Measurements from ENCODE around the gene DCDC2C.
A peak's percentile ranks its signal among the peaks of the same experiment; 100 is the strongest.

The DCDC2C gene

DNA sequence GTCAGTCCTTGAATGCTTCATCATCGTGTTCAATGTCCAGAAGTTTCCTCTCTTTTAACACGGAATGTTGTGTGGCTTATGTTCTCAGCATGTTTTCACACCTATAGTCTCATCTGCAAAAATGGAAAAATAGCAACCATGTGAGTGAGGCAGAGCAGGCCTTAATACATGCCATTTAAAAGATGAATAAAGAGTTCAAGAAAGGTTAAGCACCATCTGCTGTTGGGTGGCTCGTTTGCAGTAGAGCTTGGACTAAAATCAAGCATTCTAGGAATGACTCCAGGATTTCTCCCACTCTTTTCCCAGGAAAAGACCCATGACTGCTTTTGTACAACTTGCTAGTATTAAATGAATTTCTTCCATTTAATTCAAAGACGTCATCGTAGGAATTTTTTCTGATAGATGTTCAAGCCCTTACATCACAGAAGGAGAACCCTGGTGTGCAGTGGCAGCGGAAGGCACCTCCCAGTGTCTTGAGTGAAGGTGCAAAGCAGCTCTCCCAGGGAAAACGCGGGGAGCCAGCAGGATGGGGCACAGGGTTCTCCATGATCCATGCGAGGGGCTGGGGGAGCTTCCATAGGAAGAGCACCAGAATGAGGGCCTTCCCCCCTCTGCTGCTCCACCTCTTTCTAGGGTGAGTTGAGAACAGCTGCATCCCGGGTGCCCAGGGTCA is 9.6 kb downstream of the DCDC2C start:
- no peak for DNase-seq

DNA sequence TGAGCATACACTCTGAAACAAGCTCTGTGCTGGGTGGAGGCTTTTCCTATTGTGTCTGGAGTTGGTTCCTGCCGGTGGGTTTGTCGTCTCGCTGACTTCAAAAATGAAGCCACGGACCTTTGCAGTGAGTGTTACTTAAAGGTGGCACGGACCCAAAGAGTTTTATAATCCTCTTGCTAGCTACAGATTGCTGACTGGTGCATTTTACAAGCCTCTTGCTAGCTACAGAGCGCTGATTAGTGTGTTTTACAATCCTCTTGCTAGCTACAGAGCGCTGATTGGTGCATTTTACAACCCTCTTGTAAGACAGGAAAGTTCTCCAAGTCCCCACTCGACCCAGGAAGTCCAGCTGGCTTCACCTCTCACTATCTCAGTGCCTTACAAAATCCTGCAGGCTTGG is 15.3 kb downstream of the DCDC2C start:
- DNase-seq = no peak

DNA sequence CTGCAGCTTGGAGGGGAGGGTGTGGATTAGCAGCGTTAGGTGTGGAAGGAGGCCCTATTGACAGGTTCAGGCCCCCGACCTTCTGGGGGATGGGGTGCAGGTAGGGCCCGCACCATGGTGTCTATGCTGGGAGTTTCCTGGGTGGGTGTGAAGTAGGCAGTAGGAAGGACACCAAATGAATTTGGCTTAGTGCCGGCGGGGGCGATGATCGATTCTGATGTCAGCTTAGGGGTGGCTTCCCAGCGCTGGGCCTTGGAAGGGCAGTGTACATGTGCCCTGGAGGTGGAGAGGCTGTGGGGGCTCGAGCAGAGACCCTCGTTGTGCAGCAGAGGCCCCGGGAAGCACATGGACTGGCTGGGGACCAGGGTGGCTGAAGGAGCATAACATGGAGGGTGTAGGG is 21.6 kb downstream of the DCDC2C start:
- no peak for DNase-seq

DNA sequence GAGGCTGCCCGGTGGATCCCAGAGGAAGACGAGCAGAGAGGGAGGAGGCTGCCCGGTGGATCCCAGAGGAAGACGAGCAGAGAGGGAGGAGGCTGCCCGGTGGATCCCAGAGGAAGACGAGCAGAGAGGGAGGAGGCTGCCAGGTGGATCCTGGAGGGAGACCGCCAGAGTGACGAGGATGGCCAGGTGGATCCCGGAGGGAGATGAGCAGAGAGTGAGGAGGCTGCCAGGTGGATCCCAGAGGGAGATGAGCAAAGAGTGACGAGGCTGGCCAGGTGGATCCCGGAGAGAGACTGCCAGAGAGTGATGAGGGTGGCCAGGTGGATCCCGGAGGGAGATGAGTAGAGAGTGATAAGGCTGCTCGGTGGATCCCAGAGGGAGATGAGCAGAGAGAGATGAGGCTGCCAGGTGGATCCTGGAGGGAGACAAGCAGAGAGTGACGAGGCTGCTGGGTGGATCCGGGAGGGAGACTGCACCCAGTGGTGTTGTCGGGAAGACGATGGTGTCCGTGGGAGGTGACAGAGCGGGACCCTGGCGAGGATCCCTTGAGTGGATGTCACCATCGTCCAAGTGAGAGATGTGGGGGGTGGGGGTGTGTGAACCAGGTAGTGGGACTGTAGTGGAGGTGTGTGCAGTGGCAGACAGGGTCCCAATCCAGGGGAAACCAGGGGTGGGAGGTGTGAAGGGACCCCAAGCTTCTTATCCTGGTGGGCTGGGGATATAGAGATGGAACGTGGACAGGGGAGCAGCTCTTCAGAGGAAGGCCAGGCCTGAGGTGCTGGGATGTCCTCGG is 22.3 kb downstream of the DCDC2C start:
- DNase-seq = no peak

DNA sequence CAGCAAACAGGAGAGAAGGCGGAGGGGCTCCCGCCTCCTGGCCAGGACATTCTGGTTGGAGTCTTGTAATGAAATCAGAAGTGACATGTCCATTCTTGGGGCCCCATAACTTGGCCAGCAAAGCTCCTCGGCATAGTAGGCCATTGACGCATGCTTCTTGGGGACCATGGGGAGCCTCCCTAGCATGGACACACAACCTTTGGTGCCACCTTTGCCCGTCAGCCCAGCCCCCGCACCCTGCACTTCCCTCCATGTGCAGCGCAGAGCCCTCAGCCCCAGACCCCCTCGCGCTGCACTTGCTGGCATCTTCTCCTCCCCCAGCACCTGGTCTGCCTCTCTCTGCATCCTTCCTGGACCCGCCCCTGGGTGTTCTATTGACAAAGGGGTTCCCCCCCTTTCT is 23.1 kb downstream of the DCDC2C start:
- no peak for DNase-seq

DNA sequence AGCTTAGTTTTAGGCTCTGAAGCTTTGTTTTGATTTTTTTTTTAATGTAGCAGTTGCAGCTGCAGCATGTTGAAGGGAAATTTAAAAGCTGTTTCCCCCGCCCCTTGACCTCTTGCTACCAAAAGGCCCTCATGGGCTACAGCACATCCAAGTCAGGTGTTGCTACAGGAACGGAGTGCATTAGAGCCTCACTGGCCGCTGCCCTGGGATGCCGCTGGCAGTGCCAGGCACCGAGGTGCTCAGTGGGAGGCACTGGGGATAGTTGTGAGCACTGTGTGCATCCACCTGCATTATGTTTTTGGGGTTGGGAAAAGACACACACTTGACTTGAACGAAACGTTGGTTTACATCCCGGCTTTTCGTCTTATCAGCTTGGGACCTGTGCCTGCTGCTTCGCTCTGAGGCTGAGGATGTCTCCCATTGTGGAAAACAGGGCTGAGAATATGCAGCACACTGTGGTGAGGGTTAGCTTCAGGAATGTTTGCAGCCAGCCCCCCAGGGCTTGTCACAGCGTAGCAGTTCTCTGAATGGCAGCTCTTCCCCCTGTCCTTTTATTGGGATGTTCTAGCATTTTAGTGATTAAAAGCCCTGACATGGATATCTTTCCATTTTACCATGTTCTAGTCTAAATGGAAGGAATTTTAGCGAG is 24.1 kb downstream of the DCDC2C start:
- no peak for DNase-seq

DNA sequence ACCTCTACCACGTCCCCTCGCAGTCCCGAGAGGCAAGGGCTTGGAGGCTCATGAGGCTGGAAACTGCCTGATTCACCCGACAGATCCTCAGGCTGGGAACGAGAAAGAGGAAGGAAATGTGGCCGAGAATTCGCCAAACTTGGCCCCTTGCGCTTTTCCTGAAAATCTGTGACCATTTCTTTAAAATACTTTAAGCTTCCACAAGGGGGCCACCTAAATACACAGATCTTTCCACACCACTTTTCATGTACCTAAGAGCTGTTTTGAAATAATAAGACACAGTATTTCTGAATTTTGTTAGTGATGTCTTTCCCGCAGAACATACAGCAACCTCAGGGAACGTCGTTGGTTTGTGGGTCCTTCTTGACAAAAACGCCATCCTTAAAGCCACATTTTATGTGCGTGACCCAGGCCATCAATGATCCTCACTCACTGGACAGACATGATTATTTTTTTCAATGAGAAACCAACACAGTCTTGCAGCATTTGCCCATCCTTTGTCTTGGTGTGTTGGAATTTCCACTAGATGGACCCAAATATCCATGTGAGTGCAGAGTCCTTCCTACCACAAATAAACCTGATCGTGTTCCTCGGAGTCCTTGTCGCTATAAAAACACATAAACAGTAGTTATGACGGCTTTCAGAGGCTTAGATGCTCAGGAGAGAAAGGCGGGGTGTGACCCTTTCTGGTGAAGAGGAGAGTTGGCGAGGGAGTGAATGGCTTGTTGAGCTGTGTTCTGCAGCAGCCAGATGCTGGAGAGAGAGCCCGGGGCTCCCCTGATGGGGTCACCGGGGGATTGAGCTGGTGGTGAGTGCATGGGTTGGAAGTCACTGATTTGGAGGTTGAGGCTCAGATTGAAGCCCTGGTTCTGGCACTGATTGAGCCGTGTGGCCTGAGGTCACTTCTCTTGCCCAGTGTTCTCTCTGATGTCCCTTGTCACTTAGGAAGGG is 25.0 kb downstream of the DCDC2C start:
- DNase-seq = peak in 1 of 2 experiments; percentile 29

DNA sequence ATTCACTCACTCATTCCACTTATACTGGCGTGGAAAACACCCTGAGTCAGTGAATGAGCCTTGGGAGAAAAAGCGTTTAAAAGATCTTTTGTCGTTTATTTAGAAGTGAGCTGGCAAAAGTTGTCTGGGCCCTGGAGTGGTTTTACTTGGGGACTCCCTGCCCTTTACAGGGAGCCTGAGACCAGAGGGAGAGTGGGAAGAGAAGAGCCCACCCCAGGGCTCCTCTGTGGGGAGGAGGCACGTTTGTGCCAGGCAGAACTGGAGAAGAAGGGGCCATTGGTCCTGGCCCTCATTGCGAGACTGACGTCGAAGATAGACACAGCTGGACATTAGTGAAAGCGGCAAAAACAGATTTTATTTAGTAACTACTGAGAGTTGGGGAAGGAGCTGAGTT is 25.7 kb downstream of the DCDC2C start:
- no peak for DNase-seq

DNA sequence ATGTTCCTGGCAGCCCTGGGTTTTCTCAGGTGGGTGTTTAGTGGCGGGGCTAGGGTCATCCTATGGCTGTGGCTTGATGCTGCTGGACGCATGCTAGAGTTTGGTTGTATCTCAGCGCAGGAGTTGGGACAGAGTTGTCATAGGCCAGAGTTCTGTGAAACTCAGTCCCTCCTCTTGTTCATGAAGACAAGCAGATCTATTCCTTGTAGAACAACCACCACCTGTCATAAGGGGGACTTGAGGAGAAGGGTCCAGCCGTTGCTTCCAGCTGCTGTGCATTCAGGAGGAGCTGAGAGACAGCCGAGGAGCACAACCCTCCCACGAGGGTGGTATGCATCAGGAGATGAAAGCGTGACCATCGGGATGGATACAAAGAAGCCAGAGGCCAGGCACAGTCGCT is 26.4 kb downstream of the DCDC2C start:
- no peak for DNase-seq

DNA sequence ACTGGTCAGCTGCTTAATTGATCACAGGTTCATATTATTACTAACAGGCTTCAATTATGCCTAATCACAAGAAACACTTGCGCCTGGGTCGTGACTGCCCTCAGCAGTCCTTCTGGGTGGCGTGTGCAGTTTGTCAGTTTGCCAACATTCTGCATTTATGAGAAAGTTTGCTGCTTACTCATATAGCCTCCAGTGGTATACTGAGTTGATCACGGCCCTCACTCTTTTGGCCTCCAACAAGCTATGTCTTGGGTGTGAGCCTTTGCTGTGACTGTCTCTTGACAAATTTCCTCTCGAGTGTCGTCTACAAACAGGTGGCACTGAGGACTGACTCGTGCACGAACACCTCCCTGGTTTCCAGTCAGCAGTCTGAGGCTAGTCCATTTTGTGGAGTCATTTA is 27.3 kb downstream of the DCDC2C start:
- no peak for DNase-seq

DNA sequence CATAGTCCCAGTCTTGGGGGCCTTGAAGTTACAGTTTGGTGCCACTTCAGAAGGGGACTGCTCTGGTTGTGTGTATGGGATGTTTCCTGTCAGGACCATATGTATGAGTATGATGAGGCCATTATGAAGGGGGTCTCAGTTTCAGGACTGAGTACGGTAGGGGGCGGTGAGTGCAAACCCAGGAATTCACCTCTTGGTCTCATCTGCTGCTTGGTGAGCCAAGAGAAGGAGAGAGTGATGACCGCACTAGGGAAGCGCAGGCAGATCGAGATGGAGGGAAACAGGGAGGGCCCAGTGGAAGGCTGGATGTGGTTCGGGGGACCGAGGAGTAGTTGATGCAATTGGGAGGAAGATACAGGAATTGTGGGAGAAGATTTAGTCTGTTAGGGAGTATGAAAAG is 28.5 kb downstream of the DCDC2C start:
- DNase-seq = no peak

DNA sequence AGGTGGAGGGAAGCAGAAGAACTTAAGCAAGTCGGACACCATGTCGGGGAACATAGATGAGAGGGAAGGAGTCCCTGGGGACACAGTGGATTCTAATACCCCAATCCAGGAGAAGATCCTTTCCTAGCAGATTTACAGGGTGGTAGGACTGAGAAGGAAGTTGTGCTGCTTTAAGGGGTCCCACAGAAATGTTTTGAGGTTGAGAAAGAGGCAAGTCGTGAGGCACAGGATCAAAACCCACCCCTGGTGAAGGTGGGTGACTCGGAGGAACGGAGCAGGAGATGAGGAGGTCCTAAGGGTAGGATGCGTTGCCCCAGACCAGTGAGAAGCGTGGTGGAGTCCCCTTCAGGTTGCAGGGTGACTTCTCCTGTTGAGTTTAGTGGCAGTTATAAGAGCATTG is 32.7 kb downstream of the DCDC2C start:
- DNase-seq = no peak

DNA sequence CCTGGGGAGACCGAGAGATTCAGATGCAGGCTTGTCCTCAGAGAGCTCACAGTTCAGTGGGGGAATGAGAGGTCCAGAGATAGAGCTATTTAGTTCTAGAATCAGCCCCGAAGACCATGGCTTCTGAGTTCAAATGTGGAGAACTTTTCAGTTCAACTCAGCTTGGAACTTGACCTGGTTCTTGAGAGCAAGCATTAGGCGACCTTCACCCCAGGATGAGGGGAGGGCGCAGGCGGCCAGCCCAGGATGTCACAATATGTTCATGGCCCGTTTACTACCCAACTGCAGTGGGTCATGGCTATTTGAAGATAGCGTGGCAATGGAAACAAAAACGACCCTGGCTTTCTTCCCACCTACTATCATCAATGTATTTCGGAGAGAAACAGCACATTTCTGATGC is 33.8 kb downstream of the DCDC2C start:
- DNase-seq = no peak

DNA sequence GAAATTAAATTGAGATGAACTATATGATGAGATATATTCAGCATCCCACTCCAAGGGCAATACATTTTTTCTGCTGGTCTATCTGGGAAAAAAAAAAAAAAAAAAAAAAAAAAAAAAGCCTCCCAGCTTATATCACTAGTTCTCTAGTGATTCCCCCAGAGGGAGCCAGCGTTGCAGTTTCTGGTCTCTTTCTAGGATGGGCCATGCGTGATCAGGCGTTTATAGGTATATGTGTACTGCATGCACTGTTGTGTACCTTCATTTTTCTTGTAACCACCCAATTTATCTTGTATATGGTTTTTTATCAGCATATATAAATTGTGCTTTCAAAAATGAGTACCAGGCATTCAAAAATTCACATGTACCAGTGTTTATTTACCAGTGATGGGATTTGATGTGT is 35.1 kb downstream of the DCDC2C start:
- DNase-seq = peak in 1 of 2 experiments; percentile 18

DNA sequence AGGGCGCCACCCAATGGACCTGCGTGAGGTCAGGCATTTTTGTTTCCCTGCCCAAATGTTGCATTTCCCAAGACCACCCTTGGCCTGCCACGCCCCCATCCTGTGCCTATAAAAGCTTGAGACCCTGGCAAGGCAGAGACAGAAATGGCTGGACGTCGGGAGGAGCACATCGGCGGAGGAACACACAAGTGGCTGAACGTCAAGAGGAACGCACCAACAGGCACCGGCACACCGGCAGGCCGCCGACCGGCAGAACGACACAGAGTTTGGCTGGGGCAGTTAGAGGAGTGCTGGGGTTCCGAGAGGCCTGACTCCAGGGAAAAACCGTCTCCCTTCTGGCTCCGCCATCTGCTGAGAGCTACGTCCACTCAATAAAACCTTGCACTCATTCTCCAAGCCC is 35.9 kb downstream of the DCDC2C start:
- no peak for DNase-seq

DNA sequence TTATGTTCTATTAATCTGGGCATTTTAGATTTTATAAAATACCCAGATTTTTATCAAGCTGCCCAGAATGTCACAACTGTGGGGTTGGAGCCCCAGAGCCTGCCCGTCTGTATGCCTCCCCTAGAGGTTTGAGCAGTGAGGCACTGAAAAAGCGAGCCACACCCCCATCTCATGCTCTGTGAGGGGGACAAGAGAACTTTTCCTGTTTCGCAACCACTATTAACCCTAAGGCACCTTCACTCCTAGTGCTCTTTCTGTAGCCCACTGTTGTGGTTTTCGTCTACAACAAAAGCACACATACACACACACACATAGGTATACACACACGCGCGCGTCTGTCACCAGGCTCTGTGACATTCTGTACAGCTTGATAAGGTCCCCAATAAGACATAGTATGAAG is 38.0 kb downstream of the DCDC2C start:
- DNase-seq = no peak

DNA sequence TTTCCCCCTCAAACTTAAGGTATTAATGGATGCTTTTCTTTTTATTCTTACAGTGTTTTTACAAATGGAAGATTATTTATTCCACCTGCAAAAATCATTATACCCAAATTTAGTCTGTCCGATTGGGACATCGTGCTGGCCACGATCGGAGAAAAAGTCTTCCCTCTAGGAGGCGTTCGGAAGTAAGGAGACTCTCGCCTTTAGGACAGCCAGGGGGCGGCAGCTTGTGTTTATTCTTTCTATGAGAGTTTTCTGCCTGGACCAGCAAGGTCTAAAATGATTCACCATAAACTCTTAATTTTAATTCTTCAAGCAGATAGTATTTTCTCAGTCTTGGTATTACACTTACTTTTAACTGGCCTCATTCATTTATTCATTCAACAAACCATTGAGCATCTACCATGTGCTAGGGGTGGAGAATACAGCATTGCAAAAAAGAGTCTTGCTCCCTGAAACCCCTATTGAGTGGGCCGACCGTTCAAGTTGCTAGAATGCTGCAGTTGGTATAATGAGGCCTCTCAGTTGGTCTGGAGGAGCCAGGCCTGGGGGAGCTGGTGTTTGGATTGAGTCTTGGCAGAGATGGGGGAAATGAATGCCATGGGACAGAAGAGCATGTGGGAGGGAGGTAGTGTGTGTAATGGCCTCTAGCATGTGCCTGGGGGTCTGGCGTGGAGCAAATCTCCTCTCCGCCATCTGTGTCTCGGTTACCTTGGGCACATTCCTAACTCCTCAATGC is 38.7 kb downstream of the DCDC2C start:
- DNase-seq = no peak

DNA sequence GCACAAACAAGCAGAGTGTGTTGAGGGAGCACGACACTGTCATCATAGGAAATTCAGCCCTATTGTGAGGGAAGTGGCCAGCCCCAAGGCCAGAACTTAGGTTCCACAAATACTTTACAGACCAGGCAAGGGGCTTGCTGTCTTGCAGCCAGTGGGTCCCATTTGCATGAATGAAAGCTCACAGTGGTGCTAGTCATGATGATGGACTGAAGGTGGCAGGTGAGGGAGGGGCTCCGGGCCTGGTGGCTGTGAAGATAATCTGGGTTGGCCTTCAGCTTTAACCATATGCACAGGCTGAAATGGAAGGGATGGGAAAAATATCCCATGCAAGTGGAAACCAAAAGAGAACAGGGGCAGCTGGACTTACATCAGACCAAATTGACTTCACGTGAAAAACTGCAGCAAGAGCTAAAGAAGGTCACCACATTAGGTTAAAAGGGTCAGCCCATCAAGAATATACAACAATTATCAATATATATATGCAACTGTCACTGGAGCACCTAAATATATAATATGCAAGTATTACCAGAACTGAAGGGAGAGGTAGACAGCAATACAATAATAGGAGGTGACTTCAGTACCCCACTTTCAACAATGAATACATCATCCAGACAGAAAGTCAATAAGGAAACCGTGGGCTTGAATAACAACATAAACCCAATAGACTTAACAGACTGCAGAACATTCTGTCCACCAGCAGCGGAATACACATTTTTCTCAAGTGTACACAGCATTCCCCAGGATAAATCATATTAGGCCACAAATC is 39.6 kb downstream of the DCDC2C start:
- no peak for DNase-seq

DNA sequence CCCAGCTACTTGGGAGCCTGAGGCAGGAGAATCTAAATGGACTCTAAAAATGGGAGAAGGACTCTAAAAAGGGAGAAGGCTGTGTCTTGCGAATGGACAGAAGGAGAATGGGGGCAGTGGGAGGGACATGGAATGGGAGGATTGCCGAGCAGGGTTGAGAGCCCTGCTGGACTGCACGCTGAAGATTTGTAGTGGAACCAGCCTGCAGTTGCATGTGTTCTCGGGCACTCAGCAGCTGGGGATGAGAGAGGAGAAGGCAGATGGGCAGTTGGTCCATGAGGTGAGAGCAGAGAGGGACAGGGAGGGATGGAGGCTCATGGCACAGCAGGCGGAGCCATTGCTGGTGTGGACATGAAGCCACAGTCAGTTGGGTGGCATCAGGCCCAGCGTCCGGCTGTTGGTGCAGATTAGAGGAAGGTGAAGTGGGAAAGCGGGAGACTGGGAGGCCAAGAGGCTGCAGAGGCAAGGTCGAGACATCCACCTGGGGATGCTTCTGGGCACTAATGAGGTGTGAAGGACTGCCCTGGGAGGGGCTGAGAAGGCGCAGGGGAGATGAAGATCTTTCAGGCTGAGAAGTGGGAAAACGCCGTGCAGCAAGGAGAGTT is 40.7 kb downstream of the DCDC2C start:
- no peak for DNase-seq

DNA sequence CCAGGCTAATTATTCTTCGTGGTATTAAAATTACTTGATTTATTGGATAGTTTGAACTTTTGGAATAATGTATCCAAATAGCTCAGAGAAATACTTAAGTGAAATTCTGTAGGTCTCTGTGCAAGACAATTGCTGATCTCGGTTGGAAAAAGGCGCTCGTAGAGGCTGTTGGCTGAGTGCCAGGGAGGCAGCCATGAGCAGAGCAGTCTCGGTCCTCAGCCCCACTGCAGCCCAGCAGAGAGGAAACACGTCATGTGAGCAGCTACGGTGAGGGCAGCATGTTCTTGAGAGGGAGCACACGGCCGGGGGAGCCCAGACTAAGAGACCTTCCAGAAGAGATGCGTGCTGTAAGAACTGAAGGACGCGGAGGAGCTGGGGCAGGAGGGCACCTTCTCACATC is 42.5 kb downstream of the DCDC2C start:
- DNase-seq = no peak

DNA sequence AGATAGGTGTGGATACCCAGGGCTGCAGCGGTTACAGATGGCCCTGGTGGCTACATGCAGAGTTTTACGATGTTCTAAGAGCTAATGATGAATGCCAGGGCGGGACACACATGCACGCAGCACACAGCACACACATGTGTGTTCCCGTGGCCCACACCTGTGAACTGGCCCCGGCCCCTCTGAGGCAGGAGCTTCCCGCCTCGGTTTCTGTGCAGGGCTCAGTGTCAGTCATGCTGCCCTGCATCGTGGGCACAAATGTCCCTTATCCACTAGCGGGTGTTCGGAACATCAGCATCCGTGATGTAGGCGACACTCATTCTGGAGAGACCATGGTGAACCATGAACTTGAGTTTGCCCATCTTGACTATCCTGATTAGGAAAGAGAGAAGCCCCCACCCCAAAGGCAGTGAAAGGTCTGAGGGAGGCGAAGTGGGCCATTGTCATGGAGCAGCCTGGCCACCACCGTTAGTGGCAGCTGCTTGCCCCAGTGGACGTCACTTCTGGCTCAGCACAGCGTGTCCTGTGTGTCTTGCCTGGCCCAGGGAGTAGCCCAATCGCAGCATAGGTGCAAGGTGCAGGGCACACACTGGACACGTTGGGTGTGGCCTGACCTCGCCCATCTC is 43.8 kb downstream of the DCDC2C start:
- DNase-seq = no peak
